Astrocyte of the cerebellum (primary cell): ENCODE measurements around the gene CD276.

ENCODE experiments used
- DNase-seq: peaks from one replicate; pipeline ENCODE4 v3.0.0-alpha.2; 2011; ENCODE audit warnings: low read depth
- H3K4me3 ChIP-seq: 2 replicates; pipeline ENCODE4 v1.5.1; 2011; ENCODE audit warnings: mild to moderate bottlenecking, low read depth, low read length, moderate library complexity
- CTCF ChIP-seq: IDR thresholded peaks from 2 replicates; pipeline ENCODE4 v1.5.1; 2012; ENCODE audit warnings: low read length, low read depth, moderate library complexity, mild to moderate bottlenecking; ENCODE audit errors: missing control alignments
- in situ Hi-C: cut with HindIII; loops from 2 replicates; pipeline ENCODE4 v1.10.0; 2017; ENCODE audit warnings: low sequenced_read_pairs

Gene CD276

GRCh38 chr15:73688455-73688854, 4.3 kb downstream of the CD276 start:
- no peak for DNase-seq
- in situ Hi-C loops = no loop called here
- TF ChIP-seq CTCF = no peak
- no peak overlapping the region for H3K4me3 ChIP-seq

- no peak overlapping the region for H3K4me3 ChIP-seq
- peak; percentile 26 for TF ChIP-seq CTCF
- DNase-seq = no peak
- in situ Hi-C loops = no loop called here
These were observed 7.2 kb downstream of the CD276 start for GRCh38 chr15:73691396-73691795.

GRCh38 chr15:73694419-73694818, 10.2 kb downstream of the CD276 start:
- no peak for TF ChIP-seq CTCF
- in situ Hi-C loops = no loop called here
- H3K4me3 ChIP-seq = no peak overlapping the region
- DNase-seq = no peak

- DNase-seq = no peak
- TF ChIP-seq CTCF = no peak
- in situ Hi-C loops = no loop called here
- H3K4me3 ChIP-seq = no peak overlapping the region
These were observed 11.8 kb downstream of the CD276 start for GRCh38 chr15:73695773-73696640.

GRCh38 chr15:73696641-73697001, 12.4 kb downstream of the CD276 start:
- no peak for DNase-seq
- H3K4me3 ChIP-seq = no peak overlapping the region
- TF ChIP-seq CTCF = no peak
- in situ Hi-C loops = no loop called here

- peak; percentile 88 for DNase-seq
- no peak for TF ChIP-seq CTCF
- in situ Hi-C loops = no loop called here
- H3K4me3 ChIP-seq = no peak overlapping the region
These were observed 12.9 kb downstream of the CD276 start for GRCh38 chr15:73697033-73697467.
